Duodenal mucosa (tissue), 2 donors: ENCODE results near the gene HUS1B.
"Not testable (repeated sequence)": the region's sequence is repeated elsewhere in the genome, so short reads cannot be mapped to it uniquely, and the experiment has no call there.

Source experiments
- H3K27ac ChIP-seq: one replicate; pipeline ENCODE4 v1.7.0; 2013; ENCODE audit warnings: low read depth, low read length
- H3K27me3 ChIP-seq, 2 donors: one replicate each; pipeline ENCODE4 v1.7.0; 2013; ENCODE audit warnings: low read length in 2 of 2, control low read depth in 1 of 2; ENCODE audit not compliant: insufficient read depth in 2 of 2, control insufficient read depth in 1 of 2
- H3K36me3 ChIP-seq, 2 donors: one replicate each; pipeline ENCODE4 v1.7.0; 2013; ENCODE audit warnings: low read length in 2 of 2, control low read depth in 1 of 2; ENCODE audit not compliant: insufficient read depth in 2 of 2, control insufficient read depth in 1 of 2
- H3K4me1 ChIP-seq, 2 donors: one replicate each; pipeline ENCODE4 v1.7.0; 2013; ENCODE audit warnings: low read length in 2 of 2, control low read depth in 1 of 2; ENCODE audit not compliant: insufficient read depth in 2 of 2, control insufficient read depth in 1 of 2
- H3K4me3 ChIP-seq, 2 donors: one replicate each; pipeline ENCODE4 v1.7.0; 2013; ENCODE audit warnings: low read length in 2 of 2, low read depth in 1 of 2
- H3K9ac ChIP-seq, 2 donors: one replicate each; pipeline ENCODE4 v1.7.0; 2013; ENCODE audit warnings: low read length in 2 of 2, low read depth in 1 of 2
- H3K9me3 ChIP-seq, 2 donors: one replicate each; pipeline ENCODE4 v1.7.0; 2013; ENCODE audit warnings: low read length in 2 of 2, control low read depth in 1 of 2; ENCODE audit not compliant: control insufficient read depth in 1 of 2

HUS1B gene

GRCh38 chr6:656460-657252, at the start of gene HUS1B:
Gene HUS1B (minus strand): TSS chr6:657100. CDS start chr6:656944, 156 bp downstream.
- Histone ChIP-seq H3K27me3 (no peaks in the 10 kb centered on the region), H3K27ac (no peak within 1 kb of the TSS), H3K9ac (no peak within 1 kb of the TSS), H3K36me3 (peaks cover 5 to 8% of the 10 kb centered on the region in 2 donors), H3K4me1 (peaks cover 0 to 4% of the 10 kb centered on the region in 2 donors), H3K4me3 (no peak within 1 kb of the TSS), H3K9me3 (no peaks in the 10 kb centered on the region)

GRCh38 chr6:706146-706545, 49.2 kb upstream of the HUS1B start:
- Histone ChIP-seq H3K36me3 (no peaks in the 10 kb centered on the region), H3K27ac (no peak overlapping the region), H3K4me3 (no peak overlapping the region), H3K9ac (no peak overlapping the region), H3K4me1 (peaks cover 0 to 10% of the 10 kb centered on the region in 2 donors), H3K27me3 (peaks cover 3 to 9% of the 10 kb centered on the region in 2 donors), H3K9me3 (no peaks in the 10 kb centered on the region)

GRCh38 chr6:705047-705446, 48.1 kb upstream of the HUS1B start:
- H3K9ac ChIP-seq, result no peak overlapping the region
- H3K4me3 ChIP-seq, result no peak overlapping the region
- peaks cover 6 to 9% of the 10 kb centered on the region in 2 donors for H3K27me3 ChIP-seq
- H3K4me1 ChIP-seq, result no peaks in the 10 kb centered on the region
- no peaks in the 10 kb centered on the region for H3K9me3 ChIP-seq
- H3K36me3 ChIP-seq, result no peaks in the 10 kb centered on the region
- H3K27ac ChIP-seq, result no peak overlapping the region

GRCh38 chr6:704046-704445, 47.1 kb upstream of the HUS1B start:
- no peaks in the 10 kb centered on the region for H3K9me3 ChIP-seq

GRCh38 chr6:703552-703951, 46.7 kb upstream of the HUS1B start:
- Histone ChIP-seq H3K27ac (no peak overlapping the region), H3K27me3 (peaks cover 8 to 9% of the 10 kb centered on the region in 2 donors), H3K36me3 (no peaks in the 10 kb centered on the region), H3K9ac (no peak overlapping the region), H3K4me3 (no peak overlapping the region), H3K9me3 (no peaks in the 10 kb centered on the region), H3K4me1 (no peaks in the 10 kb centered on the region)

More at GRCh38 chr6:704046-704445, 47.1 kb upstream of the HUS1B start:
- Histone ChIP-seq H3K4me3 (no peak overlapping the region), H3K4me1 (no peaks in the 10 kb centered on the region), H3K9ac (no peak overlapping the region), H3K36me3 (no peaks in the 10 kb centered on the region), H3K27ac (no peak overlapping the region), H3K27me3 (peaks cover 8 to 9% of the 10 kb centered on the region in 2 donors)

GRCh38 chr6:701700-702479, 45.0 kb upstream of the HUS1B start:
- Histone ChIP-seq H3K4me3 (no peak overlapping the region), H3K4me1 (no peaks in the 10 kb centered on the region), H3K27me3 (peaks cover 8 to 9% of the 10 kb centered on the region in 2 donors), H3K9ac (no peak overlapping the region), H3K9me3 (no peaks in the 10 kb centered on the region), H3K27ac (no peak overlapping the region), H3K36me3 (no peaks in the 10 kb centered on the region)

GRCh38 chr6:701215-701614, 44.3 kb upstream of the HUS1B start:
- no peaks in the 10 kb centered on the region for H3K4me1 ChIP-seq
- no peak overlapping the region for H3K4me3 ChIP-seq
- H3K36me3 ChIP-seq, result no peaks in the 10 kb centered on the region
- no peak overlapping the region for H3K27ac ChIP-seq
- no peaks in the 10 kb centered on the region for H3K9me3 ChIP-seq
- peaks cover 8 to 9% of the 10 kb centered on the region in 2 donors for H3K27me3 ChIP-seq
- H3K9ac ChIP-seq, result no peak overlapping the region

- Histone ChIP-seq H3K9me3 (no peaks in the 10 kb centered on the region), H3K9ac (no peak overlapping the region), H3K4me3 (no peak overlapping the region), H3K4me1 (no peaks in the 10 kb centered on the region), H3K27me3 (peaks cover 8 to 9% of the 10 kb centered on the region in 2 donors), H3K36me3 (no peaks in the 10 kb centered on the region), H3K27ac (no peak overlapping the region)
These were observed 43.6 kb upstream of the HUS1B start for GRCh38 chr6:700490-700889.

- Histone ChIP-seq H3K27me3 (peaks cover 8 to 9% of the 10 kb centered on the region in 2 donors), H3K9ac (no peak overlapping the region), H3K36me3 (no peaks in the 10 kb centered on the region), H3K27ac (no peak overlapping the region), H3K4me1 (no peaks in the 10 kb centered on the region), H3K9me3 (no peaks in the 10 kb centered on the region), H3K4me3 (no peak overlapping the region)
These were observed 42.4 kb upstream of the HUS1B start for GRCh38 chr6:699319-699718.

GRCh38 chr6:694431-695126, 37.7 kb upstream of the HUS1B start:
- H3K36me3 ChIP-seq, H3K27ac ChIP-seq, H3K4me3 ChIP-seq, H3K9ac ChIP-seq, H3K9me3 ChIP-seq, H3K27me3 ChIP-seq: not testable (repeated sequence)
- H3K4me1 ChIP-seq, result peaks cover 4 to 21% of the 10 kb centered on the region in 2 donors
